ENCODE results near the gene CPNE2.

Gene CPNE2

DNA sequence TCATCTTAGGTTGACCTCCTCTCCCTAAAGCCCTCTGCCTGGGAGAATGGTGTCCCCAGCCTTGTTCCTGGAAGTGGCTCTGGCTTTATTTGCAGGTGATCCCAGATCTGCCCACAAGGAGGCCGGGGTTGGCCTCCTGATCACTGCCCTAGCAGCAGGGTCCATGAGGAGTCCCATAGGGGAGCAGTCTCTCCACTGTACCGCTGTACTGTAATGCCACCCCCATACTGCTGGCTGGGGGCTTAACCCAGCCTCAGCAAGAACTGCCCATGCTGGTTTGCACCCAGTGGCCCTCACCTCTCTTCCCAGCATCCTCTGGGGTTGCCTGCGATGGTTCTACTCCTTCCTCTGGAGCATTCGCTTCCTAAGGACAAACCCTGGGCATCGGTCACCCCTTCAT is 54.4 kb downstream of the CPNE2 start:
- DNase-seq: no peak

DNA sequence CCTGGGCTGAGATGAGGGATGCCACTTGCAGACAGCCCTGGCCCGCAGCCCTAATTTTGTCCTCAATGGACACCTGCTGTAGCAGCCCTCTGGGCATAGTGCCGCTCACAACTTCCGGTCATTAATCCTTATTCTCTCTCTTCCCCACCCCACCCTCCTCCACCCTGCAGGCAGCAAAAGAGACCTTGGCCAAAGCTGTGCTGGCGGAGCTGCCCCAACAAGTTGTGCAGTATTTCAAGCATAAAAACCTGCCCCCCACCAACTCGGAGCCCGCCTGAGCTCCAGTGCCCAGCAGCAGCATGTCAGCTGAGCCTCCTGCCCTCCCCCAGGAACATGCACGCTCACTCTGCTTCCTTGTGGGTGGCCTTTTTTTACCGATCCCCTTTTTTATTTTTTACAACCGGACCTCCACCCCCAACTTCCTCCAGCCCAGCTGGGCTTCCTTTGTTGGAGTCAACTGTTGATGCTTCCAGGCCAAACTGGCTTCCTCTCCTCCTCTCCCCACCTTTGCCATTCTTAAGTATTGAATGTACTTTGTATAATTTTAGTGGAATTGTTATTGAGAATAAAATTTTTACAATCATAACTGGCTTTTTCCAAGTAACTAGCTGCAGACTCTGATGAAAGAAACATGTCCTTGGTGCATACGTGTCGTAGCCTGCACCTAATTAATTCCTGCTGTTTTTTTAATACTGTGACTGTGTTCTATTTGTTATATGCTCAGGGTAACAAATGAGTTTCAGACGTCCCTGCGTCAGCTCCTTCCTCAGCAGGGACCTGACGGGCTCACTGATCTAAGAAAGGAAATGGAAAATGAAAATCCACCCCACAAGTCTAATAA is 55.2 kb downstream of the CPNE2 start:
- no peak for DNase-seq

DNA sequence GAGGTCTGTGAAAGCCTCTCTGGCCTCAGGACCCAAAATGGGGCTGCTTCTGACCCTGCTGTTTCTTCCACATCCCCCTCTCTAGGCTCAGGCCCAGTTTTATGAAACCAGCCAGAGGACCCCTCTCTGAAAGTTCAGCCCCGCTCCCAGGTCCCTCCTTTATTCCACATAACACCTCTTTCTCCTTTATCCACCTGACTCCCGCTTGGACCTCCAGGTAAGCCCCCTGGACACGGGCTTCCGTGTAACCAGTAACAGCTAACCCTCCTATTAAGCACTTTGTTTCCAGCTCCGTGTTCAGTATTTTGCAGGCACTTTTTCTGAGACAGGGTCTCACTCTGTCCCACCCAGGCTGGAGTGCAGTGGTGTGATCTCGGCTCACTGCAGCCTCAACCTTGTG is 56.1 kb downstream of the CPNE2 start:
- no peak for DNase-seq

DNA sequence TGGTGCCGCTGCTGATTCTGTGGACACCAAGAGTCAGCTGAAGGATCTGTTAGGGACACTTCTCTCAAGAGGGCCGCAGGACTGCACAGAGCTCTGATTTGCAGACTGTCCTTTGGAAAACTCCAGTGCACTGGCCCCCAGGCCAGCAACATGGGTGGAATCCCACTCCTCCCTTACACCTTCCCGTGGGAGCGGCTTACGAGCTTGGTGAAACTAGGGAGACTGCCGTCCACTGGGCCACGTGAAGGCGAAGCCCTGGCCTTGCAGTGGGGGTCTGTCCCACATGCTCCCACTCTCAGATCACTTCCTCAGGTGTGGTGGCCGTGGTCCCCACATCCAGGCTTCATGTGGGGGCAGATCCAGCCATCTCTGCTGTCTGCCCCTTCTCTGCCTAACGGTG is 57.0 kb downstream of the CPNE2 start:
- DNase-seq: no peak

DNA sequence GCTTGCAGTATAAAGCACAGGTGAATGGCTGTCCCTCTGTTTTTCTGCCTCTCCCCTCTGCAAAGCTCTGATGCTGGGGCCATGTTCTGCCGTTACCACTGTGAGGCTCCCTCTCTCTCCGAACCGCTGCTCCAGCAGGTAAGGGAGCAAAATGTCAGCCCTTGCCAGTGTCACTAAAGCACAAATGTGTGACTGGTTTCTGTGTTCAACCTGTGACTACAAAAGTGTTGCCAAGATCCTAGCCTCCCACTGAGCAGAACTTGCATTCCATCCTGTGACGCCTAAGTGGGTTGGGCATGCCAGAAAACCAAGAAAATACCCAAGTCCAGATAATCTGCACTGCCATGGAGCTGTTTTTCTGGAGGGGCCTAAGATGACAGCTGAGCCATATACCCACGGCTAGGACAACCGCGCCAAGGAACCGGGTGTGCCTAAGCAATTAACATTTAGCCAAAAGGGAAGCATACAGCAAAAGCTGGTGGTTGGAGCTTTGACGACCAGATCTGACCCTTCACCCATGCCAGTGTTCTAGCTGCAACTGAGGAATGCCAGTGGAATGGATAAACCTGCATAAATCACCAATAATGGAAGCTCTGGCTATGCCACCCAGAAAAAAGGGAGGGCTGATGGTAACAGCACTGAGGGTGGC is 58.4 kb downstream of the CPNE2 start:
- no peak for DNase-seq

DNA sequence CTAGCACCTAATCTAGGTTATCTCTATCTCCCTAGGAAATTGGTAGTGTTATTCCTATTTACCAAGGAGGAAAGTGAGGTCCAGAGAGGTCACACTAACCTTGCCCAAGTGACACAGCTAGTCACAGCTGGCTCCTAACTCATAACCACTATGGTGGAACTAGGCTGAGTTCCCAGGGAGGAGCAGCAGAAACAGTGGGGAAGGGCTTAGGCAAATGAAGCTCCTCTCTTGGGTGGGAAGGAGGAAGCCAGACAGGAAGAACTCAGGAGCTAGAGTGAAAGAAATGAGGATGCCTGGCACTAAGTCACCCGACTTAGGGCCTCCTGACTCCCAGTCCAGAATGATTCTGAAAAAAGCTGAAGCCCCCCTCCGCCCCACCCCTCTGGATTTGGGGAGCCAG is 59.0 kb downstream of the CPNE2 start:
- no peak for DNase-seq

DNA sequence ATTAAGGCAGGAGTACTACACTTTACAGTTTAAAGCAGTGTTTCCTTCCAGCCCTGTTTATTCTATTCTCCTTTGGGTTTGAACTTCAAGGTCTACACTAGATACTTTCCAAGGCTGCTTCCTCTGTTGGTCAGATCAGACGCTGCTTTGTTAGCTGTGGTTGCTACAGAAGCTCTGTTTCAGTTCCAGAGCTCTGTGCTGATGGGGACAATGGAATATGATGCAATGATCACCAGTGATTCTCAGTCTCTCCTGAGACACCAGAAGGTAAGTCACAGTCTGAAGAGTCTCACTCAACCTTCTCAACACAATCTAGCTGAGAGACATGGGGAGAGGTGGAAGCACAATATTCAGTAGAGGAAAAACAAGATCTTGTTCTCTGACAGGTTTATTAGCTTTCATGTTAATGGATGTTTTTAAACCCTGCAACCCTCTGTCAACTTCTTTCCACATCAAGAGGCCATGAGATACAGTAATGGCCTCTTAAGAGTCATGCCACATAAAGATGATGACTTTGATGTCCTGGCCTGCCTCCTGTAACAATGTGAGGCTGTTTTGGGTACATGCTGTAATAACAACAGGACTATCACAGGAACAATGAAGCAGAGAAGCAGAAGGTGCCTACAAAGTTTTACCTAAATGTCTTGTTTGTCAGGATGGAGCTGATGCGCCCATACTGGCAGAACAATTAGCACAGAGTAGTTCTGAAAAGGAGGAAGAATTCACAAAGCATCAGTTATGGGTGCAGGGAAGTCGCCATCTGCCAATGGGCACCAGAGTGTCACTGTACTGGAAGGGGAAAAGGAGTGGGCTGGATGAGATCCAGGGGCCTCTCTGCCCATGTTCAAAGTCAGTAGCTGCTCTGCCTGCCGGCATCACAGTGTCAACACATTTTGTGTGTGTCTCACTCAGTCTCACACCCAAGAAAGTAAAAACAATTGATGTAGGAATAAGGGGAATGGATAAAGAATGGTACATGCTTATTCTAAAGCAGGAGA is 60.0 kb downstream of the CPNE2 start:
- DNase-seq: no peak

DNA sequence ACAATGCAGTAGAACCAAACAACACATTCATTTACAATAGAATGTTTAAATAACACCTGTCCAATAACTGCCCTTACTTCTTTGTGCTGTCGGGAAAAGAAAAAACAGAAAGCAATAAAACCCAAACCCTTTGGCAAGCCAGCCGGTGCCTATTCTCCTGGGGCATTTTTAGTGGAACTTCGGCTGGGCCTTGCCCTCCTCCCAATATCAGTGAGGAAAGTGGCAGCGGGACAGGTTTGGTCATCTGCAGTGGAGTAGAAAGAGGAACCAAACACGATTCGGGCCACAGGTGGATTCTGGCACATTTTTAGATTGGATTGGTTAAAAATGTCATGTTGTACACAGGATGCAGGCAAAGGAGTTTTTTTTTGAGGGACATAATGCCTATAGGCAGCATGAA is 61.5 kb downstream of the CPNE2 start:
- DNase-seq: no peak

DNA sequence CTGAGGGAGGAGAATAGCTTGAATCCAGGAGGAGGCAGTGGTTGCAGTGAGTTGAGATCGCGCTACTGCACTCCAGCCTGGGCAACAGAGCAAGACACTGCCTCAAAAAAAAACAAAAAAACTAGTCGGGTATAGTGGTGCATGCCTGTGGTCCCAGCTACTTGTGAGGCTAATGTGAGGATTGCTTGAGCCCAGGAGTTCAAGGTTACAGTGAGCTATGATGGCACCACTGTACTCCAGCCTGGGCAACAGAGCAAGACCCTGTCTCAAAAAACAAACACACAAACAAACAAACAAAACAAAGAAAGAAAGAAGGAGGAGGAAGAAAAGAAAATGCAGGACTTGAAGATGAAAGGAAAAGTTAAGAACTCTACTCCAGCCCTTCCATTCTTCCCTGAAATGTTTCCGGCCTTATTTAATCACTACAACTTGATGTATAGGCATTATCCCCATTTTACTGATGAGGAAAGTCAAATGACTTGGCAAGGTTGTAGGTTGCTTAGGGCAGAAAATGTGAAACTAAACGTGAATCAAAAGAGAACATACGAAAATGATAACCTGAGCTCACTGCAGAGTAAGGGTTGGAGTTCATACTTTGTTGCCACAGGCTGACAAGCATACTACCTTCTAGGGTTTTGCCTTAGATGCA is 63.4 kb downstream of the CPNE2 start:
- no peak for DNase-seq

DNA sequence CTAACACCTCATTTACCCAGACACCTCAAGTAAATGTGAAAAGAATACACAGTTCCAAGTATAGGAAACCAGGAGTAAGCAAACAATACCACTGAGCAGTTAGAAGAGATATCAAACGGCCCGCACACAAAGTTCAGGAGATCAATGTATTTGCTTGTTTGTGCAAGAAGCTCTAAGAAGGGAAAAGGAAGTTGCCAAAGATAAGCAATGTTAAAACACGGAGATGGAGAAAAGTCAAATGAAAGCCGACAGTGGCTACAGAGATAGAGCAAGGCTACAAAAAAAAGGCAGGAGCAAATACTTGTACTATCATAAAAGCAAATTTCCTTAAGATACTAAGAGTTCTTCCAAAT is 63.9 kb downstream of the CPNE2 start:
- no peak for DNase-seq

DNA sequence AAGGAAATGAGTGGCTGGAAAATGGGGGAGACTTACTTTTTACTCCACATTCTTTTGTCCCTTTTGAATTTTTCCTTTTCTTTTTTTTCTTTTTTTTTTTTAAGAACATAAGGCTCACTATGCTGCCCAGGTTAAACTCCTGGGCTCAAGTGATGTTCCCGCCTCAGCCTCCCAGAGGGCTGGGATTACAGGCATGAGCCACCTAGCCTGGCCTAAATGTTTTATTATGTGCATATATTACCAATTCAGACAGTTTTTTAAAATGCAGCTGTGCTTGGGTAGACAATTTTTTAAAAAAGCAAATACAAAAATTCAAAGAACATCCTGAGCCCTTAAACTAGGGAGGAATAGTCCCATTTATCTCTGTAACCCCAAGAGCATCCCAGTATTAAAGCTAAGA is 65.2 kb downstream of the CPNE2 start:
- no peak for DNase-seq

DNA sequence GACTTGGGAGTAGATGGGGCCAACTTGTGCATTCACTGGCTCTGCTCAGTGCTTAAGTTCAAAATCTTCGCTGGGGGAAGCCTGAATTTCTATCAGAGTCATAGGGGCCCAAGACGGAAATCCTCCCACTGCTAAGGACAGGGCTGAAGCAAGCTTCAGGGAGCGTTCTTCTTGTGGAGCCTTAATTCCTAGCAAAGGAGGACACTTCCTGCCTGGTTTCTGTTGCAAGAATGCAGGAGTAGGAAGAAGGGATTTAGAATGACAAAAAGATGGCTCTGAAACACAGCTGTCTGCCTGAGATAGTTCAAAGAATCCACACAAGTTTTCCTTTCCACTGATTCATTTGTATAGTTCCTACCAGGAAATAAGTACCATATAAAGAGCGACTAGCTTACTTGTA is 67.1 kb downstream of the CPNE2 start:
- DNase-seq: no peak

DNA sequence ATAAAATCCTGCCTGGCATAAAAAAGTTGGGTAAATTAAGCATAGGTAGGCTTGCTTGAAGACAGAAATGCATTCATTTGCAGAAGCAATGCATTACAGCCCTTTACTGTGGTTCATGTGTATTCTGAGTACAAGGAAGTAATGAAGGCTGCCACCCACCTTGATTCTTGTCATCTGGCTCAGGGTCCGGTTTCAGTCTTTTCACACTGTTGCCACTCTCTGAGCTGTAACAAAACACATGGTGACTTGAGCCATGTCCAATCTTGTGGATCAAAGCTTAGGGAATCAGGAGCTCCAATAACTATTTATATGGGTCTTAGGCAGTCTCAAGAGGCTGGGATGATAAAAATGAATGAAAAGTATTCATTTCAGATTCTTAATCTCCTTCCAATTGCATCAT is 71.5 kb downstream of the CPNE2 start:
- DNase-seq: no peak

DNA sequence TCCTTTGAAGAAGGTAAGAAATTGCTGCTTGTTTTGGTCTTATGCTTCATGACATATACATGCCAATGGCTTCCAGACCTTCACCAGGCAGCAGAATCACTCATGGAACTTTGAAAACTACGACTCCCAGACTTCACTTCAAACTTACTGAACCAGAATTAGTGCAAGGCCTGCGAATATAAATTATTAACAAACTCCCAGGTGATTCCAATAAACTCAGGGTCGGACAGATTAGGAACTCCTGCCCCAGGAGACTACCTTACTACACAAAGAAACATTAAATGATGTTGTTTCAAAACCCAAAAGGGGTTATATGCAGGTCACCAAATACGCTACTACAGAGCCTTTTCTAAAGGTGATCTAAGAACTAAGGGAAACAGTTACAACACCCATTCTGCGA is 73.1 kb downstream of the CPNE2 start:
- DNase-seq: no peak

DNA sequence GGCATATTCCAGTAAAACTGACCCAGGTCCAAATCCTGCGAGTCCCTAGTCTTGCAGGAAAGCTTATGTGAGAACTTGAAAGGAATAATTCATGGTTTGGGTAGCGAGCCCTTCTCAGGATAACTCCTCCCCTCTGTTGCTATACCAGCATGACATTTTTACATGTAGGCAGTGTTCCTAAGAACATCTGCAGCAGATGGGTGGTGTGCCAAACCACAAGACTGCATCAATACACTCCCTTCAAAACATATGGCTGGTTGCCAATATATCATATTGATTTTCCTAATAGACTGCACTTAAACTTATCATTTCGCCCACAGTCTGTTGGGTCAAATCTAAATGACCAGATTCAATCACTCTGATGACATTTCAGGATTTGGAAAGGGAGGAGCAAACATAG is 73.6 kb downstream of the CPNE2 start:
- no peak for DNase-seq

DNA sequence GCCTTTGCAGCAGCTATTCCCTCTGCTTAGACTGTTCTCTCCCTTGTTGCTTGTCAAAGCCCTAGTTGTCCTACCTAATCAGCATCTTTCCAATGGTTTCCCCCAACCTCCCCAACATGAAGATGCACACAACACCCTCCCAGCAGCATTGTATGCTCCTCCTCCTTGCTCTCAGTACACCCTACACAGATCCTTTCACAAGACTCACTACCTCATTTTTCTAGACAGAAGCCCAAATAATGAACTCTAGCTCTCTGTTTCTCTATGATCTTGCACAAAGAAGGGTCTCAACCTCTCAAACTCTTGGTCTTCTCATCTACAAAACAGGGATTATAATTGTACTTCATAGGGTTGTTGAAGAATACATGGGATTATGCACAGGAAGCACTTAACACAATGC is 74.1 kb downstream of the CPNE2 start:
- DNase-seq: no peak

DNA sequence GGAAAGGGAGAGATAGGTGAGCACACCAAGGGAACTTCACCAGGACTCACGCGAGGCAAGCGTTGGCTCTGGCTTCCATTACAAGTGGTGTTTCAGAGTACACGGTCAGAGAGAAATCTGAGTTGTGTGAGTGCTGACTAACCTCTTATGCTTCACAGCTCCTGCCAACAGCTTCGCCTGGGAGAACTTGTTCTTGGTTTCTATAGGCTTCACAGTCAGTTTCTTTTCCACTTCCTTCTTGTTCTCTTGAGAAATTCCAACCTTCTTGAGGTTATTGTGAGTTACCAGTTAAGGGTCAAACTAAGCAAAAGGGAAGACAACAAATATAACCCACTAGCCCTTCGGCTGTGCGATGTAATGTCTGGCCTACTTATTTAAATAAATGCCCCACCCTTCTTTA is 74.6 kb downstream of the CPNE2 start:
- DNase-seq: no peak

DNA sequence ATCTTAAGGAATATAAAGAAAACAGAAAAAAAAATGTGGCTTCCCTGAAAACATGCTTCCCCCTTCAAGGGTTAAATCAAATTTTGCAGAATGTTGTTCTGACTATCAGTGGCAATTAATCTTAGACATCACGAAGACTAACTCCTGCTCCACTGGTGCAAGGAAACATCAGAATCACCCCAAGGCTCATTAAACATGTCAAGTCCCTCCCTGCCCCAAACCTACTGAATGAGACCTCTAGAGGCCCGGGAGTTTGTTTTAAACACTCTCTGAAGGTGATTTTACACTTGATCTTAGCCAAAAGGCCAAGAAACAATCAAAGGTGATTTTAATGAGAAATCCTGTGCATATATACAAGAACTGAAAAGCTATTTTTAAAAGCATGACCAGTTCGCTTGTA is 75.2 kb downstream of the CPNE2 start:
- no peak for DNase-seq

DNA sequence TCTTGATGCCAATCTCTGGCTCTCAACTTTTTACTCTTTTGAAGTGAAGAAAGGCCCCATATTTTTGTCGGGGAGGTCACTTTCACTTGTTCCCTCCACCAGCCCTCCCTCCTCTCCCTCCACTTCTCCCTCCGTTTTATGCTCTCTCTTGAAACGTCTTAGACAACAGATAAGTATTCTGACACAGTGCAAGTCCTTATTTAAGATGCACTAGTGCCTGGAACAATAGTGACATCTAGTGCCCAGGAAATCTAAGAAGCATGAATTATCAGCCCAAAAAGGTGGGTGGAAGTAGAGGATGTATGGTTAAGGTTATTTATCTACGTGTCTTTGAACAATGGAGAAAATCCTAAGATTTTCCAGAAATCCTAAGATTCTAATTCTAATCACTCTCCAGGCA is 75.6 kb downstream of the CPNE2 start:
- DNase-seq: no peak

DNA sequence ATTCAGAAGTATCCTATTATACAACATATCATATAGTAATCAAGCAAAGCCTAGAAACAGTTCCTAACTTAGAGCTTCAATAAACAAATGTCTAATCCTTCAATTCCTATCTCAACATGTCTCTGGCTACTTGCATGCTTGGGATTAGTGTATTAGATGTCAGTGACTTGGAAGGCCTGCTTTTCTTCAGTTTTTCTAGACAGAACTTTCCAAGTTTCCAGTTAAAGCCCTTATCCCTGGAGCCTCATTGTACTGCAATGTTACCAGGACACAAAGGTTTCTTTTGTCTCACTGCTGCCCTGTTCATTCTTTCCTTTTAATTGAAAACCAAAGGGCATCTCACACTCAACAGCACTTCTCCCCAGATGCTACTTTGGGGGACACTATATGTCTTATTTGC is 76.9 kb downstream of the CPNE2 start:
- DNase-seq: no peak

DNA sequence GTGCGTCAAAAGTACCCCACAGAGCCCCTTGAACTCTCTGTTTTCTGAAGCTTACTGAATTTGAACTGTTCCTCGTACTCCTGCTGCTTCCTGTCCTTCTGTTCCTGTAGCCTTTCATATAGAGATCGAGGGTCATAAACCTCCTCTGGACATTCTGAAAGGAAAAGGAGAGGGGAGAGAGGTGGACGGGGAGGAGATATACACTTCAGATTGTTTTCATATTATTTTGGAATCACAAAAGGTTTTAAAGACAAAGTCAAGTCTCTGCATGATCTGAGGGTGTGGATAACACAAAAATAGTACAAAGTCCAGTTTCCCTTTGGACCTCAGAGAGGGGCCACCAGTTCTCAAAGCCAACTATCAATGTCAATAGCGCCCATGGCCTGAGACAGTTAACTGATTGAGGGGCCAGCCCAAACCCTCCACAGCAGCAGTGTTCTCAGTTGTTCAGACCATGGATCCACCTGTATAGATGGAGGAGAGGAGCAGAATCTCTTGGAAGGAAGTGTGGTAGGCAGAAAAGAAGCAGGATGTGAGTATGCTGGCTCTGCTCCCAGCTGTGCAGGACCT is 80.4 kb downstream of the CPNE2 start:
- no peak for DNase-seq

DNA sequence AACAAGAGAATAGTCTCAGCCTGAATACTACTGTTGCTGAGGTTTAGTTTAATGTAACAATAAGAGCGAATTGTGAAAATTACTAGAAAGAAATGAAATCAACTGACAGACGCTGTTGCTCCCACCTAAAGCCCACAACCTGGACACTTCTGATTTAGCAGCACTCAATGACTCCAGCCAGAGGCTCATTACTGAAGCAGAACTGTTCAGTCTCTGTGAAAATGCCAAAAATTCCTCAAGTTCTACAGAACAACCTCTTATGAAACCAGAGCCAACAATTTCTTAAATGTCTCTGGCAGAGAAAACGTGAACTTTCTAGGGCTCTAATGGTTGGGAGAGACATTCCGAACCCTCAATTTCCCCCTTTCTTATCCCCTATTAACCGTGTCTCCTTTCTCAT is 83.5 kb downstream of the CPNE2 start:
- DNase-seq: no peak

DNA sequence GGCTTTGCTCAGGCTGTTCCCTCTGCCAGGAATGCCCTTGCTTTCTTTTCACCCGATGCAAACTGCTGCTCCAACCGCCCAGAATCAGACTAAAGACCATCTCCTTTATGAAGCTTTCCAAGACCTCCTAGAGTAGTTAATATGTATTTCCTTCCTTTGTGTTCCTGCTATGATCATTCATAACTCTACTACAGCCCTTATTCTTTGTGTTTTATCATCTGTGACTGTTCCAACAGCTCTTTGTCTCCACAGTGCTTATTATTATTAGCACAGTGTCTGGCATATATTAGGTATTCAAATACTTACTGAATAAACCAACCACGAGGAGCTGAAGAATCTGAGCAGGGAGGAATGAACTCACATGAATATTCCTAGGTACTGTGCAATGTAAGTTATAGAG is 85.8 kb downstream of the CPNE2 start:
- no peak for DNase-seq
